HG02623 (cell line): ENCODE results near the gene OBSCN.

Experiments used
- ATAC-seq: cut with Tn5 transposase; IDR thresholded peaks from one replicate; pipeline ENCODE4 v1.9.1; 2021; ENCODE audit warnings: moderate library complexity; ENCODE audit not compliant: unreplicated experiment

OBSCN gene

DNA sequence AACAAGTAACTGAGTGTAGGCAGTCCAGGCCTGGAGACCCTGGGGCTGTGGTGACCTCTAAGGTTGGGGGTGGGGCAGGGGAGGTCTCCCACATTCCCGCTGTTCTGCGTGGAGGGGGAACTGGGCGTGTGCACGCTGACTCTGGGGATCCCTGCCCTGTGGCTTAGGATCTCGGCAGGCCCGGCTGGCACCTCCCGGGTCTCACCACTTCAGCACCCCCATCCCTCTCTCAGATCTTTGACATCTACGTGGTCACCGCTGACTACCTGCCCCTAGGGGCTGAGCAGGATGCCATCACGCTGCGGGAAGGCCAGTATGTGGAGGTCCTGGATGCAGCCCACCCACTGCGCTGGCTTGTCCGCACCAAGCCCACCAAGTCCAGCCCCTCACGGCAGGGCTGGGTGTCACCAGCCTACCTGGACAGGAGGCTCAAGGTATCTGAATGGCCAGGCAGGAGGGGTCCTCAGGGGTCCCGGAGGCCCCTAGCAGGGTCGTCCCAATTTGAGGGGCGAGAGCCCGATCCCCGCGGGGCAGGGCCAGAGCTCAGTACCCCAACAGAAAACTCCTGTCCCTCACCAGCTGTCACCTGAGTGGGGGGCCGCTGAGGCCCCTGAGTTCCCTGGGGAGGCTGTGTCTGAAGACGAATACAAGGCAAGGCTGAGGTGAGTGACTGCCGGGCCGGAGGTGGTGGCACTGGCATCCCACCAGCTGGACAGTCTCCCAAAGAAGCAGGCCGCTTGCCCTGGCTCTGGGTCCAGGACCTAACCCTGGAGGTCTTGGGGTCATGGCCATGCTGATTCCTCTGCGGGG, 130.1 kb downstream of the OBSCN start:
- no peak for ATAC-seq

DNA sequence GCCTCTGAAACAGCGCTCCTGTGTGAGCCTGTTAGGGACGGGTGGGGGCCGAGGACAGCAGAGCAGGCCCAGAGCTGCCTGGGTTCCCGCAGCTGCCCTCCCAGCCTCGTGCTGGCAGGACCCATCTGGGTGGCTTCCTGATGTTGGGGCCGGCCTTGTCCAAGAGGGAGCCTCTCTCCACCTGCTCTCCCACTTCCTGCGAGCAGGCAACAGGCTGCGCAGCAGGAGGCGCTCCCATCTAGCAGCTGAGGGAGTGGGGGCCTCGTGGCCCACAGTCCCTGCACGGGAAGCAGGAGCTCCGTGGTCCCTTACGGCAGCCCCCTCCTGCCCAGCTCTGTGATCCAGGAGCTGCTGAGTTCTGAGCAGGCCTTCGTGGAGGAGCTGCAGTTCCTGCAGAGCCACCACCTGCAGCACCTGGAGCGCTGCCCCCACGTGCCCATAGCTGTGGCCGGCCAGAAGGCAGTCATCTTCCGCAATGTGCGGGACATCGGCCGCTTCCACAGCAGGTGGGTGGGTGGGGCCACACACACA, 130.7 kb downstream of the OBSCN start:
- no peak for ATAC-seq

DNA sequence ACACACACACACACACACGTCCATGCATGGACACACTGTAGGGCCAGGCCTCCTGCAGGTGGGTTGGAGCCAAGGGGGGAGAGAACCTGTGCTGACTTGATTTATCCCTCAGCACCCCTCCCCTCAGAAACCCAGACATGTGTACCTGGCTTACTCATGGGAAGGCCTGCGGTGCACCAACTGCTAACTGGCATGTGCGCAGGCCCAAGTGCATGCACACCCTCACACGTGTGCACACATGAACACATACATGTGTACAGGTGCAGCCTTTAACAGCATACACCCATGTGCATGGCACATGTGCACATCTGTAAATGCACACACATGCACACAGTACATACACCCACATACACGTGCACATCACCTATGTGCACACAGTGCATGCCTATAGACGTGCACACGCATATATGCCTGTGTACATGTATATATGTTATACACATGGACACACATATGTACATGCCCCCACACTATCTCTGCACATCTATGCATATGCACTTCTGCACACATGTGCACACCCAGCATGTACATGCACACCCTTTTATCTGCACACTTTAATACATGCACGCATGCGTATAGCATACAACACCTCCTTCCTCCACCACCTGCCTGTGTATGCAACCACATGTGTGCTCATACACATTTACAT, 131.3 kb downstream of the OBSCN start:
- no peak for ATAC-seq

DNA sequence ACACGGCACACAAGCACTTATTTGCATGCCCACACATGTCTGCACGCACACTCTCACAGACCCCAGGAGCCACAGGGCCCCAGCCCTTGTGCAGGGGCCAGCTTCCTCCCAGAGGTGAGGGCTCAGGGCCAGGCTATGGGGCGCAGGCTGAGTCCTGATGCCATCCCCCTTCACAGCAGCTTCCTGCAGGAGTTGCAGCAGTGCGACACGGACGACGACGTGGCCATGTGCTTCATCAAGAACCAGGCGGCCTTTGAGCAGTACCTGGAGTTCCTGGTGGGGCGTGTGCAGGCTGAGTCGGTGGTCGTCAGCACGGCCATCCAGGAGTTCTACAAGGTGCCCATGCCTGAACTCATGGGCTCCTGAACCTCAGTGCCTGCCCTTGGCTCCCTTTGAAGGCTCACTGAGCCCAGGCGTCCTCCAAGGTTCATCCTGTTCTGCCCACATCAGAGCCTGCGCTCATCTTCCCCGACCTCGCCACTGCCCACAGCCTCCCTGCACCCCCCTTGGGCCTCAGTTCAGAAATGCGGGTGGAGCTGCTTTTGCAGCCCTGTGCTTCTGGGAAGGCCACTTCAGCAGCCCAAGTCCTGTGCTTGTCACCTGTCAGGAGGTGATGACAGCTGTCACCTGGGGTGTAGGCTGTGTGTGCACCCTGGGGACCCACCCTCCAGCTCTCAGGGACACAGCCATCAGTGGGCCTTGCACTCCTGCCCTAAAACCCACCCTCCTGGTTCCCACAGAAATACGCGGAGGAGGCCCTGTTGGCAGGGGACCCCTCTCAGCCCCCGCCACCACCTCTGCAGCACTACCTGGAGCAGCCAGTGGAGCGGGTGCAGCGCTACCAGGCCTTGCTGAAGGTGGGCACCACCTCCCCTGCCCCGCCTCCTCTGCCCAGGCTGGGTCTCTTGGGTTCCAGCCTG, 132.2 kb downstream of the OBSCN start:
- ATAC-seq = no peak

DNA sequence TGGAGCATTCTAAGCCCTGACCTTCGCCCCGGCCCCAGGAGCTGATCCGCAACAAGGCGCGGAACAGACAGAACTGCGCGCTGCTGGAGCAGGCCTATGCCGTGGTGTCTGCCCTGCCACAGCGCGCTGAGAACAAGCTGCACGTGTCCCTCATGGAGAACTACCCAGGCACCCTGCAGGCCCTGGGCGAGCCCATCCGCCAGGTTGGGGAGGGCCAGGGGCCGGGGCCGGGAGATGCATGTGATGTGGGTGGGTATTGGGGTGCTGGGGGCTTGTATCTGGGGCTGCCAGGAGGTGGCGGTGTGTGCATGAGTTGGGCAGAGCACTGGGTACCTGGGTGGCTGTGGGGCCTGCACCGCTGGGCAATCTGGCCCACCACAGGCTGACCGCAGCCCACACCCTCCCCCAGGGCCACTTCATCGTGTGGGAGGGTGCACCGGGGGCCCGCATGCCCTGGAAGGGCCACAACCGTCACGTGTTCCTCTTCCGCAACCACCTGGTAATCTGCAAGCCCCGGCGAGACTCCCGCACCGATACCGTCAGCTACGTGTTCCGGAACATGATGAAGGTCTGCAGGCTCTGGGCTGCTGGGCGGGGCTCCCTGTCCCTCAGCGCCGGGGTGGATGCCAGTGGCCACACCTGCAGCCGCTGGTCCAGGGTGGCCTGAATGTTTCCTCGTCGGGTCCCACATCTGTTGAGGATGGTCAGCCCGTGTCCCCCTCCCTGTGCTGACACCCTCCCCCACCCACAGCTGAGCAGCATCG, 133.0 kb downstream of the OBSCN start:
- ATAC-seq = no peak

DNA sequence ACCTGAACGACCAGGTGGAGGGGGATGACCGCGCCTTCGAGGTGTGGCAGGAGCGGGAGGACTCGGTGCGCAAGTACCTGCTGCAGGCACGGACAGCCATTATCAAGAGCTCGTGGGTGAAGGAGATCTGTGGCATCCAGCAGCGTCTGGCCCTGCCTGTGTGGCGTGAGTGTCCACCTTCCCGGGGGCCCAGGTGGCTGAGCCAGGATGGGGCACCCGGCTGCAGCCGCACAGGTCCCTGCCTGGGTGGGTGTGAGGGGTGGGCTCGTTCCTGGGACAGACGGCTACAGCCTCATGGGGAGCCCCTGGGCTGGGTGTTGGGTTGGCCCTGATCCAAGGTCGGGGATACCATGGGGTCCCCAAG, 133.6 kb downstream of the OBSCN start:
- no peak for ATAC-seq

DNA sequence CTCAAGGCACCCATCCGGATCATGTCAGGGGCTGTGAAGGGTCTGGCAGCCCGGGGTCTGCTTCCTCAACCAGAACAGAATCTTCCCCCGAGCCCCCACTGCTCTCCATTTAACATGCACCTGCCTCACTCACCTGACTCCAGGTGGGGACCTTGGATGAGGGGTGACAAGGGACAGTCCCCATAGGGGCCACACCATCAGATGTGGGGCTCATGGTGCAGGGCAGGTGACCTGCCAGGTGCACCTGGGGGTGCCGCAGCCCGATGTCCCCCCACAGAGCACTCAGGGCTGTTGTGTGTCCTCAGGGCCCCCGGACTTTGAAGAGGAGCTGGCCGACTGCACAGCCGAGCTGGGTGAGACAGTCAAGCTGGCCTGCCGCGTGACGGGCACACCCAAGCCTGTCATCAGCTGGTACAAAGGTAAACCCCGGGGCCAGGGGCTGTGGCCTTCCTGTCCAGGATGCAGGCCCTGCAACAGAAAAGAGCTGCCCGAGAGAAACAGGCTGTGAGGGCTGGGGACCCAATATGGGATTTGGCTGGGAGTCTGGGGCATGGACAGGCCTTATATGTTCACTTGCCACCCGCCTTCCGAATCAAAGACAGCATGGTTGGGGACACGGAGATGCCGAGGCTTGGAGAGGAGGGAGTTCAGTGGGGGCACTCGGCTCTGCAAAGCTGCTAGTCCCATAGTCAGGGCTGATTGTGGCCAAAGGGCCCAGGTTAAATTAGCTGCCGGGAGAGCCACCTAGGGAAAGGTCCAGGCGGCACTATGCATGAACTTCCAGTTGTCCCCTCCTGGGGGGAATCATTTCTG, 134.2 kb downstream of the OBSCN start:
- ATAC-seq = no peak

DNA sequence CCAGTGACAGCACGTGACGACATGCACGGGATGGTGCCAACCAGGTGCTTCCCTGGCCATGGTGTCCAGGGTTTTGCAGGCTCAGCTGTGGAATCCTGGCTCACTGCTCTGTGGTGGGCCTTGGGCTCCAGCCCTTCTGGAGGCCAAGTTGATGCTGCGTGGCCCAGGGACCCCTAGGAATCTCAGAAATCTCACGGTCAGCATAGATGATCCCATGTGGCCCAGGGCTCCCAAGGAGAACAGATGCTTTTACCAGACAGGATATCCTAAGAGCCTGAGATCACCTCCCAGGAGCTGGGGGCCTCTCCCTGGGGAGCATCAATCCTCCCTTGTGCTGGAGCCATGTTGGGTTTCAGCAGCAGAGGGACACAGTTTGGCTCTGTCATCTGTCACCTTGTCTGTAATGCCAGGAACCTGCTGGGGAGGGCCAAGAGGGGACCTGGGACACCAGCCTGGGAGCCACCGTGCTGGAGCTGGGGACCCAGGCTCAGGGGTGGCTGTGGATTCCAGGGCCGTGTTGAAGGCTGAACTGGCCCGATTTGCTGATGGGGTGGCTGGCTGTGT, 134.9 kb downstream of the OBSCN start:
- ATAC-seq = no peak

DNA sequence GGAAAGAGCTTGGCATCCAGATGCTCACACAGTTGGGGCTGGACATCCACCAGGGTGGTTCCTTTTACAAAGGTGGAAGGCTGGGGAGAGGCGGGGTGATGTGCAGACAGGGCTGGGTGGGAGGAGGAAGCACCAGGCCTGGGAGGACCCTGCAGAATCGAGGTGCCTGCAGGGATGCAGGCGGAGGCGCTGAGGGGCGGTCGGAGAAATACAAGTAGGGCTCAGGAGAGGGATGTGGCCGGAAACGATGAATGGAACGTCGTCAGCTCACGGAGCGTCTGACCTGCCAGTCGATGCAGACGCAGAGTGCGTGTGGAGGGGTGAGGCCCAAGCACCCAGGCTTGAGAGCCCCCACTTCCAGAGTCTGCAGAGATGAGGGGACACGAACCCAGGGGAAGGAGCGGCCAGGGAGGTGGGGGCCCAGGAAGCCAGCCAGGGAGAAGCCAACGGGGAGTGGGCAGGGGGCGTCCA, 135.4 kb downstream of the OBSCN start:
- no peak for ATAC-seq

DNA sequence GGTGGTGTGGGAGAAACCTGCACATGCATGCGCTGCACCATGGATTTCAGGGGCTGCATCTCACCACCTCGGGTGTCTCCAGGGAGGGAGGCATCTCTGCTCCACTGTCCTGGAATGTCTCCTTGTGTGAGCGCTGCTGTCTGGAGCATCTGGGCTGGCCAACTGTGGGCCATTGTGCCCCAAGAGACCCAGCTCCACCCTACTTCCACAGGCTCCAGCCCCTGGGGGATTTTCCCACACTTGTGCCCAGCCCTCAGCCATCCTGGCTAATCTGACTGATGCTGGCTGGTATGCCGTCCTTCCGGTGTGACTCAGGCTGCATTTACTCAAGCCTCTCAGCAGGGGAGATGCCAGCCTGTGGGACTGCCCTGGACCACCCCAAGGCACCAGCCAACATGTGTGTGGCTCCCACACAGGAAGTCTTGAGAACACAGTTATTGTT, 136.8 kb downstream of the OBSCN start:
- no peak for ATAC-seq

DNA sequence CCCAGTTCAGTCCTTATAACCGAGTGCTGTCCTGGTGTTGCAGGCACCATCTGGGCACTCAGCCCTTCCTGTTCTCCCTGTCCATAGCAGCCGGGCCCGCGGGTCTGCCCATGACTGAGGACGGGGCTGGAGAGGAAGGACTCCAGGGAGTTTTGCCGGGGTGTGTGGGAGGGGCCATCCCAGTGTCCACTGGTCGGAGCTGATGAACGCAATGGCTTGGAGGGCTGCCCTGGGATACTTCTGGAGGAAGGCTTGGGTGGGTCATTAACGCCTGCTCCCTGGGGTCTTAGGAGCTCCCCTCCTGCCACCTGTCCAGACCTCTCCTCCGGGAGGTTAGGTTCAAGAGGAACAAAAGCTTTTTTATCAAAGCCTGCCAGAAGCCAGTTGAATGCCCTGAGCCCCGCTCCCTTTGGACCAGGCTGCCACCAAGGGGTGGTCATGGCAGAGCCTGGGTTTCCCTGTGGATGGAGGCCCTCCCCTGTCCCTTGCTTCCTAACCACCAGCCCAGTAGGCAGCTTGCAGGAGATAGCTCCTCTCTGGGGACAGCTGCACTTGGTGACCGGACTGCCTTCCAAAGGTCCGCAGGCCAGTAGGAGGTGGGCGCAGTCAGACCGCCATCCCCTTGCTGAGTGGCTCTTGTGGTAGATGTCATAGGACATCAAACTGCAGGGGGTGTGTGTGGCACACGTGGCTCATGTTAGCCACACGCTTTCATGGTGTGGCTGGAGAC, 137.5 kb downstream of the OBSCN start:
- ATAC-seq = no peak

DNA sequence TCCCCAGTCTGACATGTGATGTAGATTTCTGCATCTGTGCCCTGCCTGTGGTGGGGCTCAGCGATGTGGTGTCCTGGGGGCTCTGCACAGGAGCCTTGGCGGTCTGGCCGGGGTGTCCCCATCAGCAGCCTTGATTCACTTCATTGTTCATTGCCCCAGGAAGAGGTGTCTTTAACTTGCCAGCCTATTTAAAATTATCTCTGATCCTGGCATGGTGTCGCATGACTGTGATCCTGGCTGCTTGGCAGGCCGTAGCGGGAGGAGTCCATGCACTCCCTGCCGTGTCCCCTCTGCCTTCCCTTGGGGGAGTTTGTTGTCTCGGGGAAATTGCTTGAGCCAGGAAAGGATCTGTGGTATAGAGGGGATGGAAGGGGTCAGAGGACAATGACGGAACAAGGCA, 138.9 kb downstream of the OBSCN start:
- ATAC-seq = no peak

DNA sequence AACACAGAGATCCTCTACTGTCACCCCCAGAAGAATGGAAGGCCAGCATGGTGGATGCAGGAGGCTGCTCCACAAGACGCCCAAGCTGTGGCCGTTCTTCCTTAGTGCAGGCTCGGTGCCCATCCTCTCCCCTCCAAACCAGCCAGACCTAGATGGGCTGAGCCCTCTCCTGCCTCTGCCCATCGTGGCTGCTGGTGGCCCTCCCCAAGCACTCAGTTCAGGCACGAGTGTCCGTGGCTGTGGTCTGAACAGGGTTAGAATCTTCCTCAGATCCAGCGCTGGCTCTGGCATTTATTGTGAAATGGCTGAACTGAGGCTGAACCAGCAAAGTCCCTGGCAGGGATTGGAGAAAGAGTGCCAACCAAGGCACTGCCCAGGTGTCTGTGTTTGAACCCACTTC, 139.3 kb downstream of the OBSCN start:
- ATAC-seq = no peak

DNA sequence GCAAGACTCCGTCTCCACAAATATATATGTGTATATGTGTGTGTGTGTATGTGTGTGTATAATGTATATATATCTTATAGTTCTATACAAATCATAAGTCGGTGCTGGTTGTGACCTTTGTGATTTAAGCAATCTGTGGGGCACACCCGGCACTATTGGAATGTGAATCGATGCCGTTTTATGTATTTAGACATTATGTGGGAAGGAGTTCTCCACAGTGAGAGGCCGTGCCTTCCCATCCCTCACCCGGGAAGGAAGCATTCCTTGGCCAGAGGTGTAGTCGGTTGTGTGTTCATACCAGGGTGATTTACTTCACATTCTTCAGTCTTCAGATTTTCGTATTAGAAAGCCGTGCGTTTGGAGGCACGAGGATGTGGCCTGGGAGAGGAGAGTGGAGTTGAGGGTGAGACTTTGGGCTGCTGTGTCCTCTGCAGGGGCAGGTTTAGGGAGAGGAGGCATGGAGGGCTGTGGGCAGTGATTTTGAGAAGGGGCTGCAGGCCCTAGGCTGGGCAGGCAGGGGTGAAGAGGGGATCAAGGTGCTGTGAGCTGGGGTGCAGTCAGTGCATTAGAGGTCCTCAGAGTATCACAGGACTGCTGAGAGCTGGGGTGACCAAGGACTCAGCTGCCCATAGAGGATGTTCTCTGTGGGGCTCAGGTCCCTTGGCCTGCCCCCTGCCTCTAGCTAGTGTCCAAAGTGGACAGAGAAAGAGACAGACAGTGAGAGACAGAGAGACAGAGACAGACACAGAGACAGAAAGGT, 141.0 kb downstream of the OBSCN start:
- no peak for ATAC-seq

DNA sequence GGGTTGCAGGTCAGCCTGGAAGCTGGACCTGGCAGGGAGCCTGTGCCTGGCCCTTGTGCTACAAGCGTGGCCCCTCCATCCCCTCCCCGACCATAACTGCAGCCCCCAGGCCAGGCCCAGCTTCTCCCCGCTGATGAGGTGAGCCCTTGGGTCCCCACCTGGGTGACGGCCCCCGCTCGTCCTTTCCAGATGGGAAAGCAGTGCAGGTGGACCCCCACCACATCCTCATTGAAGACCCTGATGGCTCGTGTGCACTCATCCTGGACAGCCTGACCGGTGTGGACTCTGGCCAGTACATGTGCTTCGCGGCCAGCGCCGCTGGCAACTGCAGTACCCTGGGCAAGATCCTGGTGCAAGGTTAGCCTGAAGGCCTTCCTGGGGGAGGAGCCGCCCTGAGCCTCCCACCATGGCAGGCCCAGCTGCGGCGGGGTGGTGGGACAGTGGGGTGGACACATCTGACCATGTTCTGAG, 141.9 kb downstream of the OBSCN start:
- no peak for ATAC-seq

DNA sequence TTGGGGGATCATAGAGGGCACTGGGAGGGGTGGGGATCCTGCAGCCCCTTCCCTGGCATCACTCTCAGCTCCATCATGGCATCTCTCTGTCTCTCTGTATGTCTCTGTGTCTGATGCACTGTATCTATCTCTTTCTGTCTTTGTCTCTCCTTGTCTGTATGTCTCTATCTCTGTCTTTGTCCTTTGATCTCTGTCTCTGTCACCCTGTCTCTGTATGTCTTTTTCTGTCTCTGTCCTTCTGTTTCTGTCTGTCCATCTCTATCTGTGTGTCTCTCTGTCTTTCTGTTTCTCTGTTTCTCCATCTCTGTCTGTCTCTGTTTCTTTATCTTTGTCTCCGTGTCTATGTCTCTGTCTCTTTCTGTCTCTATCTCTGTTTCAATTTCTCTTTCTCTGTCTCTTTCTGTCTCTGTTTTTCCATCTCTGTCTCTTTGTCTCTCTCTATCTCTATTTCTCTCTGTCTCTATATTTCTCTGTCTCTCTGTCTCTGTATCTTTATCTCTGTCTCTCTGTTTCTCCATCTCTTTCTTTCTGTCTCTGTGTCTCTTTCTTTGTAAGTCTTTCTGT, 142.4 kb downstream of the OBSCN start:
- no peak for ATAC-seq
